ENCODE results near the gene SCN3A.

Gene SCN3A

DNA sequence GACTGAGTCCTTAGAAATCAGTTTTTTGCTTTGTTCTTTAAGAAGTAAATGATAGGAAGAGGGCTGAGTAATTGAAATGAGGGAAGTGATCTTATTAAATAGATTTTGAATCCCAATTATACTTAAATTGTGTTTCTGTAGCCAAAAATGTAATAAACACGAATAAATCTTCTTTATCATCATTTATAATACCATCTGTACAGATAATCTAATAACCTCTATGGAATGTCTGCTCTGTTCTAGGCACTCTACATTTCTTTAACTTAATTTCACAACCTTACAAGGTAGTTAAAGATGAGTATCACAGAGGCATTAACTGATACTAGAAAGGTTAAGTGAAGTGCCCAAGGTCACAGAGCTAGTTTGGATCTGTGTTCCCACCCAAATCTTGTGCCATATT is 21.1 kb upstream of the SCN3A start:
- TF ChIP-seq POLR2AphosphoS5 (IDR thresholded peaks at IDR 0.05; ENCODE audit: low read depth, low read length) = no peak
- TF ChIP-seq POLR2A (IDR thresholded peaks at IDR 0.05; ENCODE audit: low read depth, low read length) = no peak
- TF ChIP-seq TAF1 (IDR thresholded peaks at IDR 0.05; ENCODE audit: borderline replicate concordance, low read depth, low read length) = no peak
- FAIRE-seq (no peak), DNase-seq (ENCODE audit: insufficient read length) (no peak)

DNA sequence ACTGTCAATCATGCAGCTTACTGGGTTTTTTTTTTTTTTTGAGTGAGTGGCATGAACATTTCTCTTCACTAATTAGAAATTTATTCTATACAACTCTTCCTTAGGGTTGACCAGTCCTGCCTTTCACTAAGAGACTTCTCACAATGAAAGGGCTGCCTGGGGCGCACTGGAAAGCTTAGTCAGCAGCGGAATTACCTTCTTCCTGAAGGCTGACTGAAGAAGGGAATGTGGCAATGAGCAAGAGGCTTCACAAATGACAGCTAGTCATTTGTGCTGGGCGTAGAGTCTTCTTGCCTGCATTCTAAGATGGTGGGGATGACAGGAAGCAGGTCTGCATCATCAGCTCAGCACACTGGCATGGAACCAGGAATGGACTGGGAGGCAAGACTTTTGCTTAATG is 15.6 kb upstream of the SCN3A start:
- FAIRE-seq = no peak
- TF ChIP-seq TAF1 (IDR thresholded peaks at IDR 0.05; ENCODE audit: borderline replicate concordance, low read depth, low read length) = no peak
- no peak for TF ChIP-seq POLR2A (IDR thresholded peaks at IDR 0.05; ENCODE audit: low read depth, low read length)
- TF ChIP-seq POLR2AphosphoS5 (IDR thresholded peaks at IDR 0.05; ENCODE audit: low read depth, low read length) = no peak
- DNase-seq (ENCODE audit: insufficient read length) = no peak

DNA sequence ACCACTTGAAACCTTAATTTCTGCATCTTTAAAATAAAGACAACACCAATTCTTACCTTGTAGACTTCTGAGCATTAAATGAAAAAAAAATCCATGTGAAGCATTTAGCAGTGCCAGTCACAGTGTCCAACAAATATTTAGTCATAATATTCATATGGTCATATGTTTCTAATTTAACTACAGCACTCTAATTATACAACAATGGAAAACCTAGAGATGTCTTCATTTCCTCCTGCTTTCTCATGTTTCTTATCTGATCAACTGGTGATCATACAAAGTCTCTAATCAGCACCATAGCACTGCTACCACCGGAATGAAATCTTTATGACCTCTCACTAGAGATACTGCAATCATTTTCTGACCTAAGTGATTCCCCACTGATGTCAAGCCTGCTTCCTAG is 10.2 kb upstream of the SCN3A start:
- DNase-seq (ENCODE audit: insufficient read length) (no peak), FAIRE-seq (no peak)
- TF ChIP-seq POLR2A (IDR thresholded peaks at IDR 0.05; ENCODE audit: low read depth, low read length) (no peak), TAF1 (IDR thresholded peaks at IDR 0.05; ENCODE audit: borderline replicate concordance, low read depth, low read length) (no peak), POLR2AphosphoS5 (IDR thresholded peaks at IDR 0.05; ENCODE audit: low read depth, low read length) (no peak)

DNA sequence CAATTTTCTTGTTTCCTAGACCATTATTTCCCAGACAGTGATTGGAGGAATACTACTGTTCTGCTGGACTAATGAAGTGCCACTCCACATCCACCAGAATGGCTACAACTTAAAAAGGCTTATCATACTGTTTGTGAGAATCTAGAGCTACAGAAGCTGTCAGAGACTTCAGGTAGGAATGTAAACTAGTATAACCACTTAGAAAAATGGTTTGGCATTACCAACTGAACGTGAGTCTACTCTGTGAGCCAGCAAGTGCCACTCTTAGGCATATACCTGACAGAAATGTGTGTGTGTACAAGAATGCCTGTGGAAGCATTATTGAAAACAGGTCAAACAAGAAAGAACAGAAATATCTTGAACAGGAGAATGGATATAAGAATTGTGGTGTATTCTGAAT is 4.2 kb upstream of the SCN3A start:
- no peak for FAIRE-seq
- TF ChIP-seq POLR2AphosphoS5 (IDR thresholded peaks at IDR 0.05; ENCODE audit: low read depth, low read length) (no peak), TAF1 (IDR thresholded peaks at IDR 0.05; ENCODE audit: borderline replicate concordance, low read depth, low read length) (no peak), POLR2A (IDR thresholded peaks at IDR 0.05; ENCODE audit: low read depth, low read length) (no peak)
- DNase-seq (ENCODE audit: insufficient read length) = no peak

DNA sequence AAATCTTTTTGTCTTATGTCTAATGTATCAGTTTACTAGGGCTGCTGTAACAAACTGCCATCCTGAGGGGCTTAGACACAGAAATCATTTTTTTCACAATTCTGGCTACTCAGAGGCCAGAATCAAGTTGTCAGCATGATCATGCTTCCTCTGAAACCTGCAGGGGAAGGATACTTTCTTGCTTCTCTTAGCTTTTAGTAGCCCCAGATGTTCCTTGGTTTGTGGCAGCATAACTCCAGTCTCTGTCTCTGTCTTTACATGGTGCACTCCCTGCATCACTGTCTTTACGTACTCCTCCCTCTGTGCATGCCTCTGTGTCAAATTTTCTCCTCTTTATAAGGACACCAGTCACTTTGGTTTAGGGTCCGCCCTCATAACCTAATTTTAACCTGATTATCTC is 2.0 kb upstream of the SCN3A start:
- FAIRE-seq (no peak), DNase-seq (ENCODE audit: insufficient read length) (no peak)

DNA sequence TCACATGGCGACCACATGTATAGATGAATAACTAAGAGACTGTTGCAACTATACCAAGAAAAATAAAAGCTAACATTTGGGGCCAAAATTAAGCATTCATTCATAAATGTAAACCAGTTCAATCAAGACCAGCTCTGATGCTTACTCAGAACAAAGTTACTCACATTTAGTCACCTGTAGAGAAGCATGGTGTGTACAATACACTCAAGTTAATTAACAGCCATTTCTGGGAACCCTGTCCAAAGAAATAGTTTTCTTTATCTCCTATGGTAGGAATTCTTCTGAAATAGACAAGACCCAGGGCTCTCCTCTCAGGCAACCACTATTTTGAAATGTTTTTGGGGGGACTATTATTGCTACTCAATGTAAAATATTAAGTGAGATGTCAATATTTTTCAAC is 1.6 kb downstream of the SCN3A start:
- TF ChIP-seq TAF1 (IDR thresholded peaks at IDR 0.05; ENCODE audit: borderline replicate concordance, low read depth, low read length) (no peak), POLR2AphosphoS5 (IDR thresholded peaks at IDR 0.05; ENCODE audit: low read depth, low read length) (no peak), POLR2A (IDR thresholded peaks at IDR 0.05; ENCODE audit: low read depth, low read length) (no peak)
- peak; percentile 5 for FAIRE-seq
- no peak for DNase-seq (ENCODE audit: insufficient read length)

More for the DNA sequence above, 2.0 kb upstream of the SCN3A start:
- TF ChIP-seq POLR2AphosphoS5 (IDR thresholded peaks at IDR 0.05; ENCODE audit: low read depth, low read length) (no peak), TAF1 (IDR thresholded peaks at IDR 0.05; ENCODE audit: borderline replicate concordance, low read depth, low read length) (no peak), POLR2A (IDR thresholded peaks at IDR 0.05; ENCODE audit: low read depth, low read length) (no peak)

DNA sequence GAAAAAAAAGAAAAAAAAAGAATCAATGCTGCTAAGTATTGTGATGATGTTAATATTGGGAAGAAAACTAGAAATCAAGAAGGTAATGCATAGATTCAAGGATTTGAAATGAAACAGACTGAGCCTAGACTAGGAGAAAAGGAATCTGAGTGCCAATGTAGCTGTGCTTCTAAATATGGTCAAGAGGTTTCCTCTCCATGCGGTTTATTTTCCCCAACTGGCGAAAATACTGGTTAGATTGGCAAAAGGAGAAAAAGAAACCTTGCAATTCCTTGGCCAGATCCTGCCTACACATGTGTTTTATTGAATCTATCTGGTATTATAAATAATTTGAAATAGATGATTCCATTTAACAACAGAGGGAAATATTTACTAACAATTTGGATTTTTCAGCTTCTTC is 5.7 kb downstream of the SCN3A start:
- DNase-seq (ENCODE audit: insufficient read length) (no peak), FAIRE-seq (no peak)
- TF ChIP-seq POLR2AphosphoS5 (IDR thresholded peaks at IDR 0.05; ENCODE audit: low read depth, low read length) = no peak
- no peak for TF ChIP-seq POLR2A (IDR thresholded peaks at IDR 0.05; ENCODE audit: low read depth, low read length)
- TF ChIP-seq TAF1 (IDR thresholded peaks at IDR 0.05; ENCODE audit: borderline replicate concordance, low read depth, low read length) = no peak

DNA sequence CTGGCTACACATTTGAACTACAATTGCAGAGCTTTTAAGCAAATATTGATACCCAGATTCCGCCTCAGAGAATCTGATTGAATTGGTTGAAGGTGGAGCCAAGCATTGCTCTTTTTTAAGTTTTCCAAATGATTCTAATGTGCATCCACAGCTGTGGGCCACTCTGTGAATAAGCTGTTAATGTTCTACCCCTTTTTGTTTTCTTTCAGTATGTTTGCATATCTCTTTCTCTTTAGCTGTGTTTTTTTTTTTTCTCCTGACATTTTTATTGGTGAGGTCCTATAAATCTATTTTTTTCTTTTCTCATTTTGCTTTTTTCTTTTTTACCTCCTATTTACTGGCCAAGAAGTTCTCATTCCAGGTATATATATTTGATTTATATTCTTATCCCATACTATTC is 6.5 kb downstream of the SCN3A start:
- TF ChIP-seq POLR2A (IDR thresholded peaks at IDR 0.05; ENCODE audit: low read depth, low read length) (no peak), POLR2AphosphoS5 (IDR thresholded peaks at IDR 0.05; ENCODE audit: low read depth, low read length) (no peak), TAF1 (IDR thresholded peaks at IDR 0.05; ENCODE audit: borderline replicate concordance, low read depth, low read length) (no peak)
- no peak for DNase-seq (ENCODE audit: insufficient read length)
- no peak for FAIRE-seq

DNA sequence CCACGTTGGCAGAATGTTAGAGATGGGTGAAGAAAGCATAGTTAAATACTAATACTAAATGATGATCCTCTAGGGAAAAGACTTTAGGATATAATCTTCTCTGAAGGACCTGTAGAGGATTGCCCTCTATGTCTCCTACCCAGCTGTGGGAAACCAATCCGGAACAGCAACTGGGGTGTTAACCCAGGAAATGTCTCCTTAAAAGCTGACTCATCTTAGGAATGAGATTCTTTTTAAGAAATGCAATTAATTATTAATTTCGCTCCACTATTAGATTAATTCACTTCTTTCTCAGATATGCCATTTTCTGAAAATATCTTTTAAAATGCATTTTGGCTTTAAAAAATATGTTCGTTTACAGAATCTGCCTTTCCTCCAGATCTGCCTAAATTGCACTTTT is 7.4 kb downstream of the SCN3A start:
- TF ChIP-seq POLR2AphosphoS5 (IDR thresholded peaks at IDR 0.05; ENCODE audit: low read depth, low read length) = no peak
- TF ChIP-seq TAF1 (IDR thresholded peaks at IDR 0.05; ENCODE audit: borderline replicate concordance, low read depth, low read length) = no peak
- TF ChIP-seq POLR2A (IDR thresholded peaks at IDR 0.05; ENCODE audit: low read depth, low read length) = no peak
- no peak for DNase-seq (ENCODE audit: insufficient read length)
- no peak for FAIRE-seq

DNA sequence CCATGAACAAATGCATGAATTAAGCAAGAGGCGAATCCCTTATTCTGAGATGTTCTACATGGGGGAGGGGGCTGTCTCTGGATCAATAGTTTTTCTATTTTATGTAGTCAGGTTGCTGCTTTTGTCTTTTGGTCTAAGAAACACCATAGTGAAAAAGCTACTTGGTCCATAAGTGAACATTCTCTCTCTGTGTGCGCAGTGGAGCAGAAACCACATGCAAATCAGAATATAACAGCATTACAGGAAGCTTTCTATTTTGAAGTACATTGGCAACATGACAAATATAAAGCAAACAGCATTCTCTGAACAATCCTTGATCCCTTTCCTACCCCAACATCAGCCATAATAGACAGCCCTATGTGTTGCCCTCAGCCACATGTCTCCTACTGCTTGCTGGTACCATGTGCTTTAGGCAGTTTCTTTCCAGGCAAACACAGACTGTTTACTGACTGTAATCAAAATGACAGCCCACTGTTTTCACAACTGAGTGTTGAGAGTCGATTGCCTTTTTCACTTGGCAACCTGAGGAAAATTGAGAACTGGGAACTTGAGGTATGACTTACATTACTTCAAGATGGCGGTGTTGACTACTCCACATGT is 10.6 kb downstream of the SCN3A start:
- TF ChIP-seq POLR2A (IDR thresholded peaks at IDR 0.05; ENCODE audit: low read depth, low read length) (no peak), TAF1 (IDR thresholded peaks at IDR 0.05; ENCODE audit: borderline replicate concordance, low read depth, low read length) (no peak), POLR2AphosphoS5 (IDR thresholded peaks at IDR 0.05; ENCODE audit: low read depth, low read length) (no peak)
- DNase-seq (ENCODE audit: insufficient read length) (no peak), FAIRE-seq (peak; percentile 83)

DNA sequence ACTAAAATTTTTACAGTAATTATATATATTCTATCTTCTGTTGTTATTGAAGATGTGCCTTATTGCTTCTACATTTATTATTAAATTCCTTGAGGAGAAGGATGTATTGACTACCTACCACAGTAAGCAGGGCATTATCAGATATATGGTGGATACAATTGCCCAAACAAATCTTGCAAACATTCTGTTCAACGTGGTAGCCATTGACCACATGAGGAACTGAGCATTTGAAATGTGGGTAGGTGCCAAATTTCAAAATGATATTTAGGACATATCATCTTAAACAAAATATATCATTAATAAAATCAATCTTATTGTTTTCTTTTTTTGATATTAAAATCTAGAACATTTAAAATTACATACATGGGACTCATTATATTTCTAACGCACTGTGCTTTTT is 11.1 kb downstream of the SCN3A start:
- FAIRE-seq = no peak
- TF ChIP-seq POLR2A (IDR thresholded peaks at IDR 0.05; ENCODE audit: low read depth, low read length) = no peak
- TF ChIP-seq POLR2AphosphoS5 (IDR thresholded peaks at IDR 0.05; ENCODE audit: low read depth, low read length) = no peak
- no peak for TF ChIP-seq TAF1 (IDR thresholded peaks at IDR 0.05; ENCODE audit: borderline replicate concordance, low read depth, low read length)
- no peak for DNase-seq (ENCODE audit: insufficient read length)

DNA sequence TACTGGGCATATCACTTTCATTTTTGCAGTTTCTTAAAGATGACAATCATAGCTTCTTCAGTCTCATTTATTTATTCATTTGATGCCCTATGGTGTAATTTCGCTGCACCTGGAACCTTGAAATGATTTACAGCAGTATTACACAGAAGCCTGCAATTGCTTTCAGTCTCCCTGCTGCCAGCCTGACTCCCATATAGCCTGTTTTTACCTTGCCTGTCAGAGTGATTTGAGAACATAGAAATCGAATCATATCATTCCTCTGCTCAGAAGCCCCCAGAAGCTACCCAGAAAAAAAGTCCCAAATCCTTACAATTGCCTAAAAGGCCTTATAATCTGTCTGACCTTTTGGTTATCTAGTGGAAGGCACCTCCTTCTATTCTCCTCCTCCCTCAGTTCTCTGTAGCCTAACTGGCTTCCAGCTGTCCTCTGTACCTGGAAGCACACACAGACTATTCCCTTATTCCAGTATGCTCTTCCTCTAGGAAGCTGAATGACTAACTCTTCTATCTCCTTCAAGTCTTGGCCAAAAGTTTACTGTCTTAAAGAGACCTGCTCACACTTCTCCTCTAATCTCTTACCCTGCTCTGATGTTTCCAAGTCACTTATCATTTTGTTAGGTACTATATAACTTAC is 12.6 kb downstream of the SCN3A start:
- DNase-seq (ENCODE audit: insufficient read length) (no peak), FAIRE-seq (no peak)
- TF ChIP-seq POLR2A (IDR thresholded peaks at IDR 0.05; ENCODE audit: low read depth, low read length) (no peak), POLR2AphosphoS5 (IDR thresholded peaks at IDR 0.05; ENCODE audit: low read depth, low read length) (no peak)
